OCI-LY1 (cell line): ENCODE results near the gene CRISP3.

Source experiments
- EZH2 ChIP-seq: fragments of 200-600 bp; sonication (generic), shearing (Covaris generic); IDR thresholded peaks from 2 replicates; pipeline ENCODE4 v1.8.0; 2017; ENCODE audit warnings: borderline replicate concordance, mixed run types, mild to moderate bottlenecking, antibody characterized with exemption, low read length, moderate library complexity, mixed read lengths
- TF ChIP-seq, protein P1 (sequence below): fragments of 200-600 bp; sonication (generic), shearing (Covaris generic); IDR thresholded peaks from 2 replicates; pipeline ENCODE4 v1.5.1; 2017; ENCODE audit warnings: mild to moderate bottlenecking, antibody characterized with exemption, low read length, moderate library complexity, mixed read lengths

DNA sequence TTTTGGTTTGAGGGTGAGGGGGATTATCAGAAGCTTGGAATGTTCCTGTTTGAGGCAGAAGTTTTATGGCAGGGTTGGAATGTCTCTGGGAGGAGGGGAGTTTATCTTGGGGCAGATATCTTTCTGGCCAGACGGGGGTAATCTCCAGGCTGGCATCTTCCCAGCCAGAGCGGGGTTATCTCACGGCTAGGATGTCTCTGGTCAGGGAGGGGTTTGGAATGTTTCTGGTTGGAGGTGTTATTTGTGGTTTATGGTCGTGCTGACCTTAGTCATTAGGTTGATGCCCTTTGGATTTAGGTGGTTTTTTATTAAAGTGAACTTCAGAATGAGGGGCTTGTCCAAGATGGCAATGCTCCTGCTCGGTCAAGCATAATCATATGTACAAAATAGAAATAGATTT is 28.1 kb upstream of the CRISP3 start:
- no peak for TF ChIP-seq EZH2
- TF ChIP-seq, protein P1, sequence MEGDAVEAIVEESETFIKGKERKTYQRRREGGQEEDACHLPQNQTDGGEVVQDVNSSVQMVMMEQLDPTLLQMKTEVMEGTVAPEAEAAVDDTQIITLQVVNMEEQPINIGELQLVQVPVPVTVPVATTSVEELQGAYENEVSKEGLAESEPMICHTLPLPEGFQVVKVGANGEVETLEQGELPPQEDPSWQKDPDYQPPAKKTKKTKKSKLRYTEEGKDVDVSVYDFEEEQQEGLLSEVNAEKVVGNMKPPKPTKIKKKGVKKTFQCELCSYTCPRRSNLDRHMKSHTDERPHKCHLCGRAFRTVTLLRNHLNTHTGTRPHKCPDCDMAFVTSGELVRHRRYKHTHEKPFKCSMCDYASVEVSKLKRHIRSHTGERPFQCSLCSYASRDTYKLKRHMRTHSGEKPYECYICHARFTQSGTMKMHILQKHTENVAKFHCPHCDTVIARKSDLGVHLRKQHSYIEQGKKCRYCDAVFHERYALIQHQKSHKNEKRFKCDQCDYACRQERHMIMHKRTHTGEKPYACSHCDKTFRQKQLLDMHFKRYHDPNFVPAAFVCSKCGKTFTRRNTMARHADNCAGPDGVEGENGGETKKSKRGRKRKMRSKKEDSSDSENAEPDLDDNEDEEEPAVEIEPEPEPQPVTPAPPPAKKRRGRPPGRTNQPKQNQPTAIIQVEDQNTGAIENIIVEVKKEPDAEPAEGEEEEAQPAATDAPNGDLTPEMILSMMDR: no peak
